OCI-LY1 (cell line): Measurements from ENCODE around the gene KCNE1.

Experiments used
- H2AFZ ChIP-seq: fragments of 200-600 bp; sonication (generic), shearing (Covaris generic); 2 replicates; pipeline ENCODE4 v1.6.0; 2014; ENCODE audit warnings: antibody characterized with exemption, mild to moderate bottlenecking, low read length
- H3F3A ChIP-seq: fragments of 200-600 bp; sonication (generic), shearing (Covaris generic); 2 replicates; pipeline ENCODE4 v1.6.0; 2014; ENCODE audit warnings: mild to moderate bottlenecking, antibody characterized with exemption, low read length, moderate library complexity; ENCODE audit not compliant: insufficient read depth
- H3K27ac ChIP-seq: fragments of 200-600 bp; sonication (generic); 2 replicates; pipeline ENCODE4 v1.5.1; 2014; ENCODE audit warnings: low read length, mixed run types, mild to moderate bottlenecking, low read depth; ENCODE audit not compliant: poor library complexity, severe bottlenecking
- H3K27me3 ChIP-seq: fragments of 200-600 bp; sonication (generic); 2 replicates; pipeline ENCODE4 v1.6.0; 2014; ENCODE audit warnings: antibody characterized with exemption, mild to moderate bottlenecking, low read length, moderate library complexity; ENCODE audit not compliant: insufficient read depth
- H3K36me3 ChIP-seq: fragments of 200-600 bp; sonication (generic); 2 replicates; pipeline ENCODE4 v1.6.1; 2014; ENCODE audit warnings: mild to moderate bottlenecking, antibody characterized with exemption, low read length, moderate library complexity, mixed read lengths; ENCODE audit not compliant: insufficient read depth
- H3K4me1 ChIP-seq: fragments of 200-600 bp; sonication (generic); 2 replicates; pipeline ENCODE4 v1.5.1; 2014; ENCODE audit warnings: mild to moderate bottlenecking, low read length, moderate library complexity; ENCODE audit not compliant: insufficient read depth, severe bottlenecking
- H3K4me2 ChIP-seq: fragments of 200-600 bp; sonication (generic), shearing (Covaris generic); 2 replicates; pipeline ENCODE4 v1.6.1; 2014; ENCODE audit warnings: low read length
- H3K4me3 ChIP-seq: fragments of 200-600 bp; sonication (generic); 2 replicates; pipeline ENCODE4 v1.5.1; 2014; ENCODE audit warnings: low read length, low read depth, mild to moderate bottlenecking, mixed read lengths; ENCODE audit not compliant: poor library complexity, severe bottlenecking
- H3K79me2 ChIP-seq: fragments of 200-600 bp; shearing (Covaris generic); 2 replicates; pipeline ENCODE4 v1.6.1; 2016; ENCODE audit warnings: mixed run types, low read length, mixed read lengths; ENCODE audit not compliant: insufficient read depth
- H3K9ac ChIP-seq: fragments of 200-600 bp; sonication (generic), shearing (Covaris generic); 2 replicates; pipeline ENCODE4 v1.6.1; 2014; ENCODE audit warnings: mild to moderate bottlenecking, low read length, mixed read lengths
- H3K9me2 ChIP-seq: fragments of 200-600 bp; sonication (generic), shearing (Covaris generic); 2 replicates; pipeline ENCODE4 v1.6.1; 2014; ENCODE audit warnings: low read depth, mild to moderate bottlenecking, low read length, mixed read lengths
- H3K9me3 ChIP-seq: fragments of 200-600 bp; shearing (Covaris generic); 2 replicates; pipeline ENCODE4 v1.6.1; 2014; ENCODE audit warnings: low read length, mixed read lengths
- H4K20me1 ChIP-seq: fragments of 200-600 bp; sonication (generic), shearing (Covaris generic); 2 replicates; pipeline ENCODE4 v1.6.0; 2016; ENCODE audit warnings: mild to moderate bottlenecking, low read length; ENCODE audit not compliant: insufficient read depth
- CTCF ChIP-seq: fragments of 200-600 bp; sonication (generic), shearing (Covaris generic); IDR thresholded peaks from 2 replicates; pipeline ENCODE4 v1.5.1; 2017; ENCODE audit warnings: mild to moderate bottlenecking, antibody characterized with exemption, low read length, moderate library complexity, mixed read lengths
- EZH2 ChIP-seq: fragments of 200-600 bp; sonication (generic), shearing (Covaris generic); IDR thresholded peaks from 2 replicates; pipeline ENCODE4 v1.8.0; 2017; ENCODE audit warnings: borderline replicate concordance, mixed run types, mild to moderate bottlenecking, antibody characterized with exemption, low read length, moderate library complexity, mixed read lengths

Gene KCNE1

GRCh38 chr21:34534522-34534921 is 22.5 kb upstream of the KCNE1 start:
- no peaks in the 10 kb centered on the region for H3K4me1 ChIP-seq
- no peaks in the 10 kb centered on the region for H3K9me3 ChIP-seq
- no peak overlapping the region for H3K9ac ChIP-seq
- no peaks in the 10 kb centered on the region for H3K36me3 ChIP-seq
- no peak for TF ChIP-seq CTCF
- no peak for TF ChIP-seq EZH2
- H4K20me1 ChIP-seq, result no peaks in the 10 kb centered on the region
- H2AFZ ChIP-seq, result no peak overlapping the region
- no peak overlapping the region for H3K27ac ChIP-seq
- H3F3A ChIP-seq, result no peaks in the 10 kb centered on the region
- H3K79me2 ChIP-seq, result no peaks in the 10 kb centered on the region
- no peaks in the 10 kb centered on the region for H3K9me2 ChIP-seq
- no peaks in the 10 kb centered on the region for H3K27me3 ChIP-seq
- no peak overlapping the region for H3K4me3 ChIP-seq
- no peak overlapping the region for H3K4me2 ChIP-seq

- Histone ChIP-seq H3K27ac (no peak overlapping the region), H3K4me3 (no peak overlapping the region), H4K20me1 (no peaks in the 10 kb centered on the region), H3F3A (no peaks in the 10 kb centered on the region), H3K79me2 (no peaks in the 10 kb centered on the region), H3K9ac (no peak overlapping the region), H3K36me3 (no peaks in the 10 kb centered on the region), H3K27me3 (no peaks in the 10 kb centered on the region), H3K4me2 (no peak overlapping the region), H3K9me3 (no peaks in the 10 kb centered on the region), H3K4me1 (no peaks in the 10 kb centered on the region), H3K9me2 (no peaks in the 10 kb centered on the region), H2AFZ (no peak overlapping the region)
- no peak for TF ChIP-seq EZH2
- no peak for TF ChIP-seq CTCF
Observed at GRCh38 chr21:34533938-34534337, 21.9 kb upstream of the KCNE1 start.

- Histone ChIP-seq H3K36me3 (no peaks in the 10 kb centered on the region), H3K9me3 (no peaks in the 10 kb centered on the region), H3K27ac (no peak overlapping the region), H3K9me2 (no peaks in the 10 kb centered on the region), H3K4me3 (no peak overlapping the region), H4K20me1 (no peaks in the 10 kb centered on the region), H3K9ac (no peak overlapping the region), H3F3A (no peaks in the 10 kb centered on the region), H3K79me2 (no peaks in the 10 kb centered on the region), H3K27me3 (no peaks in the 10 kb centered on the region), H3K4me2 (no peak overlapping the region), H2AFZ (no peak overlapping the region), H3K4me1 (no peaks in the 10 kb centered on the region)
- TF ChIP-seq CTCF, result no peak
- TF ChIP-seq EZH2, result no peak
Observed at GRCh38 chr21:34531399-34531798, 19.4 kb upstream of the KCNE1 start.
